ENCODE results near the gene WWP2.
"Not testable (repeated sequence)": the region's sequence is repeated elsewhere in the genome, so short reads cannot be mapped to it uniquely, and the experiment has no call there.

The WWP2 gene

DNA sequence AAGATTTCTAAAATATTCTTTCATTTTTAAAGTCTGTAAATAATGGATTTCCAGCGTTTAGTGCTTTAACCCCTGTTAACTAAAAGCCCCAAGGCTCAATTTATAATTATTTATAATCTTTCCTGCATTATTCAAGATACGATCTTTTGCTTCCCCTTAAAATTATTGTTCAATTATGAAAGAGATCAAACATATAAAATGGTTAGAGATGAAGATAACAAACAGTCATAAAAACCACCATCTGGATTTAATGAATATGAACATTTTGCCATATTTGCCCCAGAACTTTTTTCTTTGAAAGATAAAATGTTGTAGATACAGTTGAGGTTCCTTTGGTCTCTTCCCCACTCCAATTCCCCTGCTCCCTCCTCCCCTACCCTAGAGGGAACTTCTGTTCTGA lies 17.6 kb downstream of the WWP2 start:
- no peak overlapping the region for H3K27ac ChIP-seq
- H2AFZ ChIP-seq (ENCODE audit: low read depth), result no peak overlapping the region

DNA sequence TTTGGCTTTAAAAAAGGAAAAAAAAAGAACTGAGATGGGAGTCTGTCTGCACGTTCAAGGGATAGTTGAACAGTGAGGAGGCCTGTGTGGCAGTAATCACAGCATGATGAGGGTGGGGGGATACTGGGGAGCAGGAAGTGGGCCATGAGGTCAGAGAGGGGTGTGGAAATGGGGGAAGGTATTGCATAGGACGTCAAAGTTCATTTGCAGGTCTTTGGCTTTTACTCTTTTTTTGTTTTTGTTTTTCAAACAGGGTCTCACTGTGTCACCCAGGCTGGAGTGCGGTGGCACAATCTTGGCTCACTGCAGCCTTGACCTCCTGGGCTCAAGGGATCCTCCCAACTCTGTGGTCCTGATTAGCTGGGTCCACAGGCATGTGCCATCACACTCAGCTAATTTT lies 19.0 kb downstream of the WWP2 start:
- Histone ChIP-seq H3K9ac (no peak overlapping the region), H3K27ac (no peak overlapping the region), H3K4me3 (IDR thresholded peaks at IDR 0.05; ENCODE audit: insufficient read depth, low read depth, low read length) (no peak overlapping the region), H2AFZ (ENCODE audit: low read depth) (no peak overlapping the region), H3K79me2 (ENCODE audit: insufficient read depth, low read depth) (no peaks in the 10 kb centered on the region), H3K36me3 (ENCODE audit: insufficient read depth) (no peaks in the 10 kb centered on the region), H3K27me3 (ENCODE audit: insufficient read depth, low read depth) (no peaks in the 10 kb centered on the region), H4K20me1 (ENCODE audit: insufficient read depth) (no peaks in the 10 kb centered on the region), H3K4me2 (no peak overlapping the region), H3K4me1 (ENCODE audit: low read depth, poor library complexity, severe bottlenecking) (no peaks in the 10 kb centered on the region)
- TF ChIP-seq, protein P1, sequence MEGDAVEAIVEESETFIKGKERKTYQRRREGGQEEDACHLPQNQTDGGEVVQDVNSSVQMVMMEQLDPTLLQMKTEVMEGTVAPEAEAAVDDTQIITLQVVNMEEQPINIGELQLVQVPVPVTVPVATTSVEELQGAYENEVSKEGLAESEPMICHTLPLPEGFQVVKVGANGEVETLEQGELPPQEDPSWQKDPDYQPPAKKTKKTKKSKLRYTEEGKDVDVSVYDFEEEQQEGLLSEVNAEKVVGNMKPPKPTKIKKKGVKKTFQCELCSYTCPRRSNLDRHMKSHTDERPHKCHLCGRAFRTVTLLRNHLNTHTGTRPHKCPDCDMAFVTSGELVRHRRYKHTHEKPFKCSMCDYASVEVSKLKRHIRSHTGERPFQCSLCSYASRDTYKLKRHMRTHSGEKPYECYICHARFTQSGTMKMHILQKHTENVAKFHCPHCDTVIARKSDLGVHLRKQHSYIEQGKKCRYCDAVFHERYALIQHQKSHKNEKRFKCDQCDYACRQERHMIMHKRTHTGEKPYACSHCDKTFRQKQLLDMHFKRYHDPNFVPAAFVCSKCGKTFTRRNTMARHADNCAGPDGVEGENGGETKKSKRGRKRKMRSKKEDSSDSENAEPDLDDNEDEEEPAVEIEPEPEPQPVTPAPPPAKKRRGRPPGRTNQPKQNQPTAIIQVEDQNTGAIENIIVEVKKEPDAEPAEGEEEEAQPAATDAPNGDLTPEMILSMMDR (conservative IDR thresholded peaks at IDR 0.05; ENCODE audit: low read depth, low read length), result no peak

More for the DNA sequence above, 17.6 kb downstream of the WWP2 start:
- H4K20me1 ChIP-seq (ENCODE audit: insufficient read depth), result no peaks in the 10 kb centered on the region
- TF ChIP-seq, protein P1 (conservative IDR thresholded peaks at IDR 0.05; ENCODE audit: low read depth, low read length), result no peak
- H3K79me2 ChIP-seq (ENCODE audit: insufficient read depth, low read depth), result no peaks in the 10 kb centered on the region
- no peak overlapping the region for H3K4me3 ChIP-seq (IDR thresholded peaks at IDR 0.05; ENCODE audit: insufficient read depth, low read depth, low read length)
- H3K4me1 ChIP-seq (ENCODE audit: low read depth, poor library complexity, severe bottlenecking), result no peaks in the 10 kb centered on the region
- no peak overlapping the region for H3K9ac ChIP-seq
- no peak overlapping the region for H3K4me2 ChIP-seq
- no peaks in the 10 kb centered on the region for H3K36me3 ChIP-seq (ENCODE audit: insufficient read depth)
- H3K27me3 ChIP-seq (ENCODE audit: insufficient read depth, low read depth), result no peaks in the 10 kb centered on the region

DNA sequence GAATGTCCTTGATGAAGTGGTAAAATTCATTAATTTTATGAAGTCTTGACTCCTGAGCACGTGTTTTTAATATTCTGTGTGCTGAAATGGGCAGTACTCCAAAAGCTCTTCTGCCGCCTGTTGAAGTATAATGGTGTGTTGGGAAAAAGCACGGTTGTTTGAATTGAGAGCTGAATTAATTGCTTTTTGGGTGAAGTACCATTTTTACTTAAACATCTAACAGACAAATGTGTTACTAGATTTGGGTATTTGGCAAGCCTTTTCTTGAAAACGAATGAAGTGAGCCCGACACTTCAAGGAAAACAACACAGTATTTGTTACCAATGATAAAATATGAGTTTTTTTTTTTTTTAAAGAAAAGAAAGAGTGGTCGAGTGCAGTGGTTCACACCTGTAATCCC lies 22.5 kb downstream of the WWP2 start:
- Histone ChIP-seq H3K27me3 (ENCODE audit: insufficient read depth, low read depth) (no peaks in the 10 kb centered on the region), H3K27ac (no peak overlapping the region), H2AFZ (ENCODE audit: low read depth) (no peak overlapping the region), H4K20me1 (ENCODE audit: insufficient read depth) (no peaks in the 10 kb centered on the region), H3K4me2 (no peak overlapping the region), H3K4me3 (IDR thresholded peaks at IDR 0.05; ENCODE audit: insufficient read depth, low read depth, low read length) (no peak overlapping the region), H3K79me2 (ENCODE audit: insufficient read depth, low read depth) (no peaks in the 10 kb centered on the region), H3K9ac (no peak overlapping the region), H3K4me1 (ENCODE audit: low read depth, poor library complexity, severe bottlenecking) (no peaks in the 10 kb centered on the region), H3K36me3 (ENCODE audit: insufficient read depth) (no peaks in the 10 kb centered on the region)
- TF ChIP-seq, protein P1 (conservative IDR thresholded peaks at IDR 0.05; ENCODE audit: low read depth, low read length), result no peak

DNA sequence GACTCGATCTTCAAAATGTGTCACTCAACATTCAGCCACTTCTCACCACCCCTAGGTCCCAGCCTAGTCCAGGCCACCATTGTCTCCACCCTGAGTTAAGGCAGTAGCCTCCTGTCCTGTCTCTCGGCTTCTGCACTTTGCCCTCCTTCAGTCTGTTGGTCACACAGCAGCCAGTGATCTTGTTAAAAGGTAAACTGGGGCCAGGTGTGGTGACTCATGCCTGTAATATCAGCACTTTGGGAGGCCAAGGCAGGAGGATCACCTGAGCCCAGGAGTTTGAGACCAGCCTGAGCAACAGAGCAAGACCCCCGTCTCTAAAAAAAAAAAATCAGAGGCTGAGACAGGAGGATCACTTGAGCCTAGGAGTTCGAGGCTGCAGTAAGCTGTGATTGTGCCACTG lies 25.8 kb downstream of the WWP2 start:
- Histone ChIP-seq H2AFZ (ENCODE audit: low read depth) (no peak overlapping the region), H3K4me3 (IDR thresholded peaks at IDR 0.05; ENCODE audit: insufficient read depth, low read depth, low read length) (no peak overlapping the region), H3K27ac (no peak overlapping the region), H3K79me2 (ENCODE audit: insufficient read depth, low read depth) (no peaks in the 10 kb centered on the region), H3K9ac (no peak overlapping the region), H3K27me3 (ENCODE audit: insufficient read depth, low read depth) (no peaks in the 10 kb centered on the region), H3K4me2 (no peak overlapping the region), H3K4me1 (ENCODE audit: low read depth, poor library complexity, severe bottlenecking) (no peaks in the 10 kb centered on the region), H3K36me3 (ENCODE audit: insufficient read depth) (no peaks in the 10 kb centered on the region), H4K20me1 (ENCODE audit: insufficient read depth) (no peaks in the 10 kb centered on the region)
- TF ChIP-seq, protein P1 (conservative IDR thresholded peaks at IDR 0.05; ENCODE audit: low read depth, low read length), result no peak

DNA sequence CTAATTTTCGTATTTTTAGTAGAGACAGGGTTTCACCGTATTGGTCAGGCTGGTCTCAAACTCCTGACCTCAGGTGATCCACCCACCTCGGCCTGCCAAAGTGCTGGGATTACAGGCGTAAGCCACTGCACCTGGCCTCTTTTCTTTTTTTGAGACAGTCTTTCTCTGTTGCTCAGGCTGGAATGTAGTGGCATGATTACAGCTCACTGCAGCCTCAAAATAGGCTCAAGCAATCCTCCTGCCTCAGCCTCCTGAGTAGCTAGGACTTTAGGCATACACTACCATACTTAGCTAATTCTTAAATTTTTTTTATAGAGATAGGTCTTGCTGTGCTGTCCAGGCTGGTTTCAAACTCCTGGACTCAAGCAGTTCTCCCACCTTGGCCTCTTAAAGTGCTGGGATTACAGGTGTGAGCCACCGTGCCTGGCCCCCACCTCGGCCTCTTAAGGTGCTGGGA lies 29.3 kb downstream of the WWP2 start:
- H3K4me3 ChIP-seq (IDR thresholded peaks at IDR 0.05; ENCODE audit: insufficient read depth, low read depth, low read length); H3K4me1 ChIP-seq (ENCODE audit: low read depth, poor library complexity, severe bottlenecking); H4K20me1 ChIP-seq (ENCODE audit: insufficient read depth); H3K27ac ChIP-seq; H3K4me2 ChIP-seq; H3K79me2 ChIP-seq (ENCODE audit: insufficient read depth, low read depth); H3K36me3 ChIP-seq (ENCODE audit: insufficient read depth); H3K9ac ChIP-seq; H2AFZ ChIP-seq (ENCODE audit: low read depth); H3K27me3 ChIP-seq (ENCODE audit: insufficient read depth, low read depth): not testable (repeated sequence)
